ENCODE measurements around the gene THOC7.

- TF ChIP-seq CTCF (IDR thresholded peaks at IDR 0.05) (no peak), MAX (CRISPR knock-in tag; IDR thresholded peaks at IDR 0.05) (no peak), SMAD4 (CRISPR knock-in tag; IDR thresholded peaks at IDR 0.05) (no peak), OVOL2 (CRISPR knock-in tag; IDR thresholded peaks at IDR 0.05; ENCODE audit: borderline replicate concordance) (no peak), E2F1 (CRISPR knock-in tag; IDR thresholded peaks at IDR 0.05) (no peak), ARID4B (CRISPR knock-in tag; IDR thresholded peaks at IDR 0.05; ENCODE audit: borderline replicate concordance) (no peak), NR3C1 (CRISPR knock-in tag; conservative IDR thresholded peaks at IDR 0.05; ENCODE audit: low read depth) (no peak), ATF3 (CRISPR knock-in tag; conservative IDR thresholded peaks at IDR 0.05) (no peak)
Measured at GRCh38 chr3:63869940-63870614, 6.5 kb upstream of the THOC7 start.
